CD14-positive monocyte (primary cell): ENCODE data around the gene HK2. TPM values are rescaled to one million over a fixed set of nuclear protein-coding genes. Genes with fewer than 3 reads are reported as not detected.

Experiments
- DNase-seq, 3 donors: peaks; one replicate each; pipeline ENCODE4 v3.0.0-alpha.2; 2011 to 2022
- H2AFZ ChIP-seq: 2 replicates; pipeline ENCODE4 v1.6.0; 2012; ENCODE audit warnings: mild to moderate bottlenecking, low read depth, low read length, inconsistent platforms; ENCODE audit not compliant: insufficient read depth, poor library complexity, severe bottlenecking
- H3K27ac ChIP-seq, 2 donors: 1 replicate in 1 of 2; 2 replicates in 1 of 2; pipeline ENCODE4 v1.5.1; 2012 to 2013; ENCODE audit warnings: low read length in 2 of 2, control low read depth in 1 of 2, inconsistent platforms in 1 of 2, low read depth in 1 of 2, mild to moderate bottlenecking in 1 of 2
- H3K27me3 ChIP-seq, 2 donors: one replicate each; pipeline versions ENCODE4 v1.6.0 to v1.6.1; 2011 to 2013; ENCODE audit warnings: low read length in 2 of 2; ENCODE audit not compliant: control insufficient read depth in 2 of 2, insufficient read depth in 2 of 2
- H3K36me3 ChIP-seq, 2 donors: replicated peaks in 1 of 2; 1 replicate in 1 of 2; 2 replicates in 1 of 2; pipeline versions ENCODE4 v1.5.1 to v1.6.1; 2012 to 2013; ENCODE audit warnings: low read length in 2 of 2, control low read depth in 1 of 2, inconsistent platforms in 1 of 2, mild to moderate bottlenecking in 1 of 2; ENCODE audit not compliant: insufficient read depth in 2 of 2, control insufficient read depth in 1 of 2
- H3K4me1 ChIP-seq, 2 donors: 1 replicate in 1 of 2; 2 replicates in 1 of 2; pipeline versions ENCODE4 v1.5.1 to v1.6.1; 2012 to 2013; ENCODE audit warnings: low read length in 2 of 2, control low read depth in 1 of 2, inconsistent platforms in 1 of 2, mild to moderate bottlenecking in 1 of 2, moderate library complexity in 1 of 2; ENCODE audit not compliant: insufficient read depth in 2 of 2, control insufficient read depth in 1 of 2
- H3K4me2 ChIP-seq: replicated peaks from 2 replicates; pipeline ENCODE3; 2012; ENCODE audit warnings: low read length, moderate library complexity, mild to moderate bottlenecking; ENCODE audit not compliant: poor library complexity, severe bottlenecking; ENCODE audit errors: extremely low read depth
- H3K4me3 ChIP-seq, 3 experiments: fragments of 200-600 bp in 1 of 3; sonication (generic) in 1 of 3; replicated peaks in 1 of 3; 1 replicate in 2 of 3; 2 replicates in 1 of 3; pipeline ENCODE4 v1.5.1; 2011 to 2013; ENCODE audit warnings: low read length in 3 of 3, mild to moderate bottlenecking in 3 of 3, control low read depth in 2 of 3, low read depth in 2 of 3, inconsistent platforms in 1 of 3, moderate library complexity in 1 of 3
- H3K79me2 ChIP-seq: 2 replicates; pipeline ENCODE4 v1.6.0; 2012; ENCODE audit warnings: mild to moderate bottlenecking, control low read depth, inconsistent platforms, low read length, moderate library complexity; ENCODE audit not compliant: insufficient read depth
- H3K9ac ChIP-seq: 2 replicates; pipeline ENCODE4 v1.6.0; 2017; ENCODE audit warnings: low read length, mild to moderate bottlenecking; ENCODE audit not compliant: insufficient read depth, poor library complexity, severe bottlenecking
- H3K9me3 ChIP-seq, 2 donors: replicated peaks in 1 of 2; 1 replicate in 1 of 2; 2 replicates in 1 of 2; pipeline versions ENCODE4 v1.5.1 to v1.6.1; 2012 to 2013; ENCODE audit warnings: low read length in 2 of 2, control low read depth in 1 of 2; ENCODE audit not compliant: control insufficient read depth in 1 of 2, insufficient read depth in 1 of 2
- H4K20me1 ChIP-seq: 2 replicates; pipeline ENCODE4 v1.6.0; 2012; ENCODE audit warnings: mild to moderate bottlenecking, low read length, control low read depth, moderate library complexity; ENCODE audit not compliant: insufficient read depth
- H3K27ac Mint-ChIP-seq, 7 donors: one replicate each; pipeline ENCODE4 v1.8.0; 2020; ENCODE audit warnings: mild to moderate bottlenecking in 7 of 7, mixed read lengths in 7 of 7, moderate library complexity in 6 of 7, inconsistent platforms in 2 of 7
- H3K27me3 Mint-ChIP-seq, 3 donors: one replicate each; pipeline ENCODE4 v1.8.0; 2021 to 2022; ENCODE audit warnings: low read depth in 3 of 3, mild to moderate bottlenecking in 3 of 3, mixed read lengths in 3 of 3, moderate library complexity in 3 of 3, inconsistent platforms in 1 of 3
- H3K36me3 Mint-ChIP-seq, 2 donors: one replicate each; pipeline ENCODE4 v1.8.0; 2020; ENCODE audit warnings: mixed read lengths in 2 of 2, inconsistent platforms in 1 of 2, mild to moderate bottlenecking in 1 of 2
- H3K4me1 Mint-ChIP-seq: one replicate; pipeline ENCODE4 v1.8.0; 2020; ENCODE audit warnings: mild to moderate bottlenecking, mixed read lengths
- H3K4me3 Mint-ChIP-seq, 2 donors: one replicate each; pipeline ENCODE4 v1.8.0; 2020; ENCODE audit warnings: mild to moderate bottlenecking in 2 of 2, mixed read lengths in 2 of 2, moderate library complexity in 1 of 2
- H3K9me3 Mint-ChIP-seq, 7 donors: one replicate each; pipeline ENCODE4 v1.8.0; 2020 to 2022; ENCODE audit warnings: mixed read lengths in 7 of 7, mild to moderate bottlenecking in 6 of 7, moderate library complexity in 6 of 7, inconsistent platforms in 2 of 7
- CTCF ChIP-seq: fragments of 200-600 bp; IDR thresholded peaks from one replicate; pipeline ENCODE4 v1.8.0; 2022; ENCODE audit warnings: antibody characterized with exemption, mild to moderate bottlenecking
- WGBS: methylation state at CpG from one replicate; pipeline ENCODE4 v1.1.5; 2013; ENCODE audit warnings: missing lambda C conversion rate; ENCODE audit not compliant: insufficient coverage; 5-methylcytosine and 5-hydroxymethylcytosine counted together
- intact Hi-C, 2 donors: fragments of 100-400 bp; cut with micrococcal nuclease; formaldehyde crosslinking; loops; one replicate each; pipeline versions ENCODE4 v1.15.0 to v1.15.1; 2023
- polyA plus RNA-seq, 3 donors: library from polyadenylated mRNA; depleted of rRNA in 1 of 3; unstranded in 2 of 3; stranded (reverse) in 1 of 3; fragments of 300-500 nt in 2 of 3; fragments of >200 nt in 1 of 3; fragmentation: Illumina TruSeq in 2 of 3; gene quantifications; 1 replicate in 2 of 3; 2 replicates in 1 of 3; pipeline ENCODE4 v1.2.3, GENCODE V29; 2012 to 2021

The HK2 gene
- polyA plus RNA-seq, 3 donors: 20.3 to 46.7 (median 29.8) TPM

DNA sequence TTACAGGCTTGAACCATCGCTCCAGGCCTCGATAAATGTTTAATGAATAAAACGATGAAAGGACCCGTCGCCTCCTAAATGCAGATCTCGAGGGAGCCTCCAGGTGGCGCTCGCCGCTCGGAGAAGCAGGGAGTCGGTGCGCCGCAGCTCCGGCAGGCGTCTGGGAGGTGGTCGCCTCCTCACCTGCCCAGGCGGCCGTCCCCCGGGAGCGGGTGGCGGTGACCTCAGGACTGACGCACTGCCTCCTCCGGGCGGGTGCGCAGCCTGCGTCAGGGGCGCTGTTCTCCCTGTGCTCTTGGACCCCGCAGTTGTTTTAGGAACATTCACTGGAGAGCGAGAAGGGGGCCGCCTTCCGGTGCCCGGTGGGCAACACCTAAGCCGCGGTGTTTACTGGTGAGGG lies 85.9 kb downstream of the HK2 start:
- Histone ChIP-seq H3K4me1 (peaks cover 41 to 47% of the 10 kb centered on the region in 2 donors), H4K20me1 (no peaks in the 10 kb centered on the region), H2AFZ (peak overlapping the region; percentile 73), H3K36me3 (no peaks in the 10 kb centered on the region), H3K4me3 (peak overlapping the region in 1 of 3 experiments; percentile 51), H3K79me2 (no peaks in the 10 kb centered on the region), H3K27ac (no peak overlapping the region), H3K9ac (peak overlapping the region; percentile 24), H3K27me3 (no peaks in the 10 kb centered on the region), H3K4me2 (peak overlapping the region; percentile 55), H3K9me3 (peaks cover 0 to 5% of the 10 kb centered on the region in 2 donors)
- H3K4me1 Mint-ChIP-seq: peaks cover 62% of the 10 kb centered on the region
- peaks cover 2 to 22% (median 11%) of the 10 kb centered on the region in 3 donors for H3K27me3 Mint-ChIP-seq
- DNase-seq: peak; percentile 47 to 59 (median 49)
- TF ChIP-seq CTCF: peak; percentile 93
- intact Hi-C loops: loop anchor here (5.0 to 10.0 kb wide), 4 partner anchors 482 to 687 kb away; no protein-coding TSS in a partner anchor
- peak overlapping the region; percentile 56 to 67 for H3K4me3 Mint-ChIP-seq
- peaks cover 5 to 6% of the 10 kb centered on the region in 2 donors for H3K36me3 Mint-ChIP-seq
- 7% methylated on average over 32 of the region's 34 CpGs for WGBS
- peak overlapping the region in 1 of 7 donors; percentile 12 for H3K27ac Mint-ChIP-seq
- peaks cover 4 to 10% (median 7%) of the 10 kb centered on the region in 7 donors for H3K9me3 Mint-ChIP-seq

- Histone ChIP-seq H3K79me2 (no peaks in the 10 kb centered on the region), H3K4me1 (peaks cover 43 to 50% of the 10 kb centered on the region in 2 donors), H3K9ac (no peak overlapping the region), H3K9me3 (peaks cover 0 to 5% of the 10 kb centered on the region in 2 donors), H3K4me2 (no peak overlapping the region), H4K20me1 (no peaks in the 10 kb centered on the region), H3K4me3 (no peak overlapping the region), H3K36me3 (no peaks in the 10 kb centered on the region), H3K27me3 (no peaks in the 10 kb centered on the region), H2AFZ (no peak overlapping the region), H3K27ac (no peak overlapping the region)
- Mint-ChIP-seq H3K27ac (peak overlapping the region in 1 of 7 donors; percentile 23), H3K4me1 (peaks cover 64% of the 10 kb centered on the region), H3K27me3 (peaks cover 2 to 22% (median 11%) of the 10 kb centered on the region in 3 donors), H3K36me3 (peaks cover 5 to 6% of the 10 kb centered on the region in 2 donors), H3K4me3 (peak overlapping the region in 1 of 2 donors; percentile 31), H3K9me3 (peaks cover 4 to 10% (median 6%) of the 10 kb centered on the region in 7 donors)
- intact Hi-C loops: loop anchor here (5.0 kb wide), 2 partner anchors 481 to 486 kb away; no protein-coding TSS in a partner anchor
- no peak for DNase-seq
- no peak for TF ChIP-seq CTCF
- WGBS: 93% methylated on average over 2 of the region's 2 CpGs
Observed at GRCh38 chr2:74921236-74921736, 87.4 kb downstream of the HK2 start.
